IPS DF 6.9 (cell line): ENCODE data around the gene TBL1X.
"Not testable (repeated sequence)": the region's sequence is repeated elsewhere in the genome, so short reads cannot be mapped to it uniquely, and the experiment has no call there.

Source experiments
- DNase-seq: peaks from one replicate; pipeline ENCODE4 v3.0.0-alpha.2; 2013; ENCODE audit warnings: low read depth, low spot score
- H3K27ac ChIP-seq: one replicate; pipeline ENCODE4 v1.5.1; 2013; ENCODE audit warnings: low read length, control low read depth
- H3K27me3 ChIP-seq: 2 replicates; pipeline ENCODE4 v1.6.1; 2013; ENCODE audit warnings: mild to moderate bottlenecking, low read length; ENCODE audit not compliant: control insufficient read depth, insufficient read depth
- H3K36me3 ChIP-seq: 2 replicates; pipeline ENCODE4 v1.6.1; 2013; ENCODE audit warnings: low read length; ENCODE audit not compliant: control insufficient read depth, insufficient read depth
- H3K4me1 ChIP-seq: 2 replicates; pipeline ENCODE4 v1.6.1; 2013; ENCODE audit warnings: low read length; ENCODE audit not compliant: control insufficient read depth, insufficient read depth
- H3K4me3 ChIP-seq: 2 replicates; pipeline ENCODE4 v1.5.1; 2013; ENCODE audit warnings: mild to moderate bottlenecking, low read length
- H3K9me3 ChIP-seq: 2 replicates; pipeline ENCODE4 v1.6.1; 2013; ENCODE audit warnings: low read length, inconsistent platforms; ENCODE audit not compliant: control insufficient read depth, insufficient read depth
- WGBS: extraction: QIAGEN DNeasy Blood & Tissue Kit; methylation state at CpG from one replicate; pipeline ENCODE4 v1.1.7; 2013; ENCODE audit warnings: mixed read lengths, missing lambda C conversion rate; ENCODE audit not compliant: insufficient read length, insufficient coverage; 5-methylcytosine and 5-hydroxymethylcytosine counted together

Gene TBL1X

GRCh38 chrX:9532349-9532748 lies 67.5 kb downstream of the TBL1X start:
- no peak for DNase-seq
- Histone ChIP-seq H3K36me3 (no peaks in the 10 kb centered on the region), H3K4me1 (peaks cover 2% of the 10 kb centered on the region), H3K27me3 (no peaks in the 10 kb centered on the region), H3K9me3 (no peaks in the 10 kb centered on the region), H3K27ac (no peak overlapping the region), H3K4me3 (no peak overlapping the region)
- WGBS, result no CpG with 5 or more reads among the region's 12 CpGs

GRCh38 chrX:9533611-9534010 lies 68.8 kb downstream of the TBL1X start:
- DNase-seq, result no peak
- Histone ChIP-seq H3K9me3 (no peaks in the 10 kb centered on the region), H3K4me1 (peaks cover 2% of the 10 kb centered on the region), H3K4me3 (no peak overlapping the region), H3K36me3 (no peaks in the 10 kb centered on the region), H3K27me3 (no peaks in the 10 kb centered on the region), H3K27ac (no peak overlapping the region)
- WGBS, result no CpG with 5 or more reads among the region's 8 CpGs

- no CpG with 5 or more reads among the region's 3 CpGs for WGBS
- Histone ChIP-seq H3K4me1 (no peaks in the 10 kb centered on the region; the same call in 1 of the 2 replicates), H3K27ac (no peak overlapping the region), H3K36me3 (no peaks in the 10 kb centered on the region), H3K27me3 (no peaks in the 10 kb centered on the region), H3K9me3 (no peaks in the 10 kb centered on the region), H3K4me3 (no peak overlapping the region)
- DNase-seq, result no peak
Observed at GRCh38 chrX:9534686-9535085, 69.8 kb downstream of the TBL1X start.

GRCh38 chrX:9535101-9535500 lies 70.2 kb downstream of the TBL1X start:
- Histone ChIP-seq H3K9me3 (no peaks in the 10 kb centered on the region), H3K4me3 (no peak overlapping the region), H3K27me3 (no peaks in the 10 kb centered on the region), H3K27ac (no peak overlapping the region), H3K4me1 (no peaks in the 10 kb centered on the region; the same call in 1 of the 2 replicates), H3K36me3 (no peaks in the 10 kb centered on the region)
- DNase-seq, result no peak
- WGBS, result no CpG with 5 or more reads among the region's 4 CpGs

- DNase-seq, H3K27me3 ChIP-seq, H3K27ac ChIP-seq, H3K9me3 ChIP-seq, H3K4me1 ChIP-seq, H3K36me3 ChIP-seq, H3K4me3 ChIP-seq: not testable (repeated sequence)
- WGBS, result no CpG with 5 or more reads among the region's 10 CpGs
Observed at GRCh38 chrX:9536156-9536555, 71.3 kb downstream of the TBL1X start.

- no peak overlapping the region for H3K4me3 ChIP-seq
- no peaks in the 10 kb centered on the region for H3K9me3 ChIP-seq
- no peak for DNase-seq
- no peaks in the 10 kb centered on the region for H3K36me3 ChIP-seq
- no peaks in the 10 kb centered on the region for H3K27me3 ChIP-seq
- no peak overlapping the region for H3K27ac ChIP-seq
- H3K4me1 ChIP-seq, result no peaks in the 10 kb centered on the region
- WGBS, result no CpG with 5 or more reads among the region's 8 CpGs
Observed at GRCh38 chrX:9537781-9538180, 72.9 kb downstream of the TBL1X start.

- no peak overlapping the region for H3K27ac ChIP-seq
- no peak overlapping the region for H3K4me3 ChIP-seq
- no peaks in the 10 kb centered on the region for H3K36me3 ChIP-seq
- no CpG with 5 or more reads among the region's 10 CpGs for WGBS
- DNase-seq, result no peak
- H3K4me1 ChIP-seq, result no peaks in the 10 kb centered on the region
- H3K9me3 ChIP-seq, result no peaks in the 10 kb centered on the region
- no peaks in the 10 kb centered on the region for H3K27me3 ChIP-seq
Observed at GRCh38 chrX:9538544-9539045, 73.7 kb downstream of the TBL1X start.

GRCh38 chrX:9539605-9540387 lies 74.9 kb downstream of the TBL1X start:
- Histone ChIP-seq H3K4me1 (no peaks in the 10 kb centered on the region), H3K4me3 (no peak overlapping the region), H3K36me3 (no peaks in the 10 kb centered on the region), H3K9me3 (no peaks in the 10 kb centered on the region), H3K27ac (no peak overlapping the region), H3K27me3 (no peaks in the 10 kb centered on the region)
- DNase-seq, result no peak
- no CpG with 5 or more reads among the region's 5 CpGs for WGBS

GRCh38 chrX:9542106-9542760 lies 77.4 kb downstream of the TBL1X start:
- Histone ChIP-seq H3K27ac (no peak overlapping the region), H3K4me3 (no peak overlapping the region), H3K9me3 (no peaks in the 10 kb centered on the region), H3K27me3 (no peaks in the 10 kb centered on the region), H3K4me1 (no peaks in the 10 kb centered on the region), H3K36me3 (no peaks in the 10 kb centered on the region)
- no CpG with 5 or more reads among the region's 13 CpGs for WGBS
- DNase-seq, result no peak

- Histone ChIP-seq H3K36me3 (no peaks in the 10 kb centered on the region), H3K9me3 (no peaks in the 10 kb centered on the region), H3K27me3 (no peaks in the 10 kb centered on the region), H3K27ac (no peak overlapping the region), H3K4me3 (no peak overlapping the region), H3K4me1 (no peaks in the 10 kb centered on the region)
- WGBS, result no CpG with 5 or more reads among the region's 12 CpGs
- no peak for DNase-seq
Observed at GRCh38 chrX:9542761-9543111, 77.9 kb downstream of the TBL1X start.
